NCI-H82 treated with DMSO at 0.1 percent for 48 hours (cell line): Measurements from ENCODE around the gene PLA2G6.
A peak's percentile ranks its signal among the peaks of the same experiment; 100 is the strongest.
"Not testable (repeated sequence)": the region's sequence is repeated elsewhere in the genome, so short reads cannot be mapped to it uniquely, and the experiment has no call there.

Source experiments
- DNase-seq: peaks from one replicate; lab custom pipeline; 2025; ENCODE audit not compliant: unreplicated experiment; lab: John Stamatoyannopoulos, UW

The PLA2G6 gene

GRCh38 chr22:38169116-38169515 is 12.5 kb downstream of the PLA2G6 start:
- DNase-seq = no peak

GRCh38 chr22:38167988-38168407 is 13.6 kb downstream of the PLA2G6 start:
- DNase-seq = no peak

- DNase-seq = no peak
These were observed 15.6 kb downstream of the PLA2G6 start for GRCh38 chr22:38165922-38166593.

- no peak for DNase-seq
These were observed 17.1 kb downstream of the PLA2G6 start for GRCh38 chr22:38164551-38164918.

- DNase-seq = no peak
These were observed 17.6 kb downstream of the PLA2G6 start for GRCh38 chr22:38163844-38164550.

GRCh38 chr22:38162881-38163843 is 18.5 kb downstream of the PLA2G6 start:
- DNase-seq = no peak

- DNase-seq = no peak
These were observed 25.9 kb downstream of the PLA2G6 start for GRCh38 chr22:38155703-38156102.

- not testable (repeated sequence) for DNase-seq
These were observed 27.1 kb downstream of the PLA2G6 start for GRCh38 chr22:38154563-38154915.

GRCh38 chr22:38153821-38154562 is 27.6 kb downstream of the PLA2G6 start:
- peak; percentile 88 for DNase-seq

GRCh38 chr22:38151126-38151500 is 30.5 kb downstream of the PLA2G6 start:
- DNase-seq = no peak

- no peak for DNase-seq
These were observed 33.4 kb downstream of the PLA2G6 start for GRCh38 chr22:38148245-38148644.

- DNase-seq = not testable (repeated sequence)
These were observed 35.5 kb downstream of the PLA2G6 start for GRCh38 chr22:38146166-38146565.

GRCh38 chr22:38144025-38144405 is 37.6 kb downstream of the PLA2G6 start:
- no peak for DNase-seq

- no peak for DNase-seq
These were observed 39.0 kb downstream of the PLA2G6 start for GRCh38 chr22:38142606-38143005.

GRCh38 chr22:38141217-38141973 is 40.2 kb downstream of the PLA2G6 start:
- no peak for DNase-seq

- no peak for DNase-seq
These were observed 41.7 kb downstream of the PLA2G6 start for GRCh38 chr22:38139901-38140300.

- no peak for DNase-seq
These were observed 42.7 kb downstream of the PLA2G6 start for GRCh38 chr22:38138961-38139360.

GRCh38 chr22:38137876-38138687 is 43.5 kb downstream of the PLA2G6 start:
- DNase-seq = no peak

GRCh38 chr22:38136607-38137006 is 45.0 kb downstream of the PLA2G6 start:
- peak; percentile 29 for DNase-seq
